Ishikawa (cell line): ENCODE data around the gene IRS2.

Experiments
- CREB1 ChIP-seq: IDR thresholded peaks from 2 replicates; pipeline ENCODE4 v1.6.1; 2012; ENCODE audit warnings: low read depth
- EP300 ChIP-seq: IDR thresholded peaks from 2 replicates; pipeline ENCODE4 v1.6.1; 2012; ENCODE audit warnings: borderline replicate concordance
- FOXM1 ChIP-seq: IDR thresholded peaks from 2 replicates; pipeline ENCODE4 v1.6.1; 2012; ENCODE audit warnings: low read depth, borderline replicate concordance
- NFIC ChIP-seq: IDR thresholded peaks from 2 replicates; pipeline ENCODE4 v1.6.1; 2012
- RAD21 ChIP-seq: IDR thresholded peaks from 2 replicates; pipeline ENCODE4 v1.6.1; 2012; ENCODE audit warnings: low read depth
- TCF12 ChIP-seq: IDR thresholded peaks from 2 replicates; pipeline ENCODE4 v1.6.1; 2012; ENCODE audit warnings: low read depth
- TEAD4 ChIP-seq: IDR thresholded peaks from 2 replicates; pipeline ENCODE4 v1.6.1; 2012
- TF ChIP-seq, protein P1 (sequence below): IDR thresholded peaks from 2 replicates; pipeline ENCODE4 v1.6.1; 2012
- TF ChIP-seq, protein P2 (sequence below): IDR thresholded peaks from 2 replicates; pipeline ENCODE4 v1.6.1; 2012; ENCODE audit warnings: low read depth, mild to moderate bottlenecking

DNA sequence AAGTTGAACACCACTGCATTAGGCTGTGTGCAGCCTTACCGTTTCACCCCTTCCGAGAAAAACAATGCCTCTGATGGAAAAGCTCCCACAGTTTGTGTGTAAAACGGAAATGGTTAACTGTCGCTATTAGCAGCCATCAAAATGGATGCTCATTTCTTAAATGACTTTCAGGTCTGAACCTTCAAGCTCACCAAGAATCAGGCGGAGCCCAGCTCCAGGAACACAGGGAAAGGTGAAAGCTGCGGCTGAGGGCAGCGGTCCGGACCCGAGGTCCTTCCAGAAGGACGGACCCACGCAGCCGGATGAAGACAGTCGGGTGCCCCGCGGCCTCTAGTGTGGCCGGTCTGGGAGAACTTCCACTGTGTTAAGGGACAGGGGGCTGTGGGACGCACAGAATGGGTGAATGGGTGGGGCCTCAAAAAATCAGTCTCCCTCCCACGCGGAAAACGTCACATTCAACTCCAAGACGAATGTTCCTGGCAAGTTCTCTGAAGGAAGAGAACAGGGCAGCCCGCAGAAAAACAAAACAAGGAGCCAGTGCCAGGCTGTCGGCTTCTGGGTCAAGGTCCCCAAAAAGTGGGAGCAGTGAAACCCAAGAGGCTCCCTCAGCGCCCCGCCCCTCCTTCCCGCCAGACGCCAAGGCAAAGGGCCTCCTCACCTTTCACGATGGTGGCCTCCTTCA lies 4.9 kb downstream of the IRS2 start:
- TF ChIP-seq, protein P1, sequence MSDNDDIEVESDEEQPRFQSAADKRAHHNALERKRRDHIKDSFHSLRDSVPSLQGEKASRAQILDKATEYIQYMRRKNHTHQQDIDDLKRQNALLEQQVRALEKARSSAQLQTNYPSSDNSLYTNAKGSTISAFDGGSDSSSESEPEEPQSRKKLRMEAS: no peak
- TF ChIP-seq, protein P2, sequence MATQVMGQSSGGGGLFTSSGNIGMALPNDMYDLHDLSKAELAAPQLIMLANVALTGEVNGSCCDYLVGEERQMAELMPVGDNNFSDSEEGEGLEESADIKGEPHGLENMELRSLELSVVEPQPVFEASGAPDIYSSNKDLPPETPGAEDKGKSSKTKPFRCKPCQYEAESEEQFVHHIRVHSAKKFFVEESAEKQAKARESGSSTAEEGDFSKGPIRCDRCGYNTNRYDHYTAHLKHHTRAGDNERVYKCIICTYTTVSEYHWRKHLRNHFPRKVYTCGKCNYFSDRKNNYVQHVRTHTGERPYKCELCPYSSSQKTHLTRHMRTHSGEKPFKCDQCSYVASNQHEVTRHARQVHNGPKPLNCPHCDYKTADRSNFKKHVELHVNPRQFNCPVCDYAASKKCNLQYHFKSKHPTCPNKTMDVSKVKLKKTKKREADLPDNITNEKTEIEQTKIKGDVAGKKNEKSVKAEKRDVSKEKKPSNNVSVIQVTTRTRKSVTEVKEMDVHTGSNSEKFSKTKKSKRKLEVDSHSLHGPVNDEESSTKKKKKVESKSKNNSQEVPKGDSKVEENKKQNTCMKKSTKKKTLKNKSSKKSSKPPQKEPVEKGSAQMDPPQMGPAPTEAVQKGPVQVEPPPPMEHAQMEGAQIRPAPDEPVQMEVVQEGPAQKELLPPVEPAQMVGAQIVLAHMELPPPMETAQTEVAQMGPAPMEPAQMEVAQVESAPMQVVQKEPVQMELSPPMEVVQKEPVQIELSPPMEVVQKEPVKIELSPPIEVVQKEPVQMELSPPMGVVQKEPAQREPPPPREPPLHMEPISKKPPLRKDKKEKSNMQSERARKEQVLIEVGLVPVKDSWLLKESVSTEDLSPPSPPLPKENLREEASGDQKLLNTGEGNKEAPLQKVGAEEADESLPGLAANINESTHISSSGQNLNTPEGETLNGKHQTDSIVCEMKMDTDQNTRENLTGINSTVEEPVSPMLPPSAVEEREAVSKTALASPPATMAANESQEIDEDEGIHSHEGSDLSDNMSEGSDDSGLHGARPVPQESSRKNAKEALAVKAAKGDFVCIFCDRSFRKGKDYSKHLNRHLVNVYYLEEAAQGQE: no peak
- TF ChIP-seq RAD21 (no peak), NFIC (no peak), EP300 (no peak), TCF12 (no peak), FOXM1 (no peak), TEAD4 (no peak), CREB1 (no peak)
